Measurements from ENCODE around the gene CELSR2.

GRCh38 chr1:109261006-109261405, 11.7 kb downstream of the CELSR2 start:
- TF ChIP-seq CTCF (IDR thresholded peaks at IDR 0.05; ENCODE audit: borderline replicate concordance, extremely low read depth, low read length, poor library complexity, severe bottlenecking) (no peak), EZH2 (IDR thresholded peaks at IDR 0.05; ENCODE audit: borderline replicate concordance, low read depth, low read length, severe bottlenecking) (no peak)

All from DND-41 (cell line).